H9 (cell line): Measurements from ENCODE around the gene SEH1L. TPM values are rescaled to one million over a fixed set of nuclear protein-coding genes. Genes with fewer than 3 reads are reported as not detected.
A peak's percentile ranks its signal among the peaks of the same experiment; 100 is the strongest.

Source experiments
- DNase-seq: peaks from one replicate; pipeline ENCODE4 v3.0.0-alpha.2; 2017
- H2AFZ ChIP-seq: one replicate; pipeline ENCODE4 v1.6.1; 2013; ENCODE audit warnings: mild to moderate bottlenecking, low read length, control low read depth, moderate library complexity
- H2AK5ac ChIP-seq: 2 replicates; pipeline ENCODE4 v1.6.1; 2013; ENCODE audit warnings: low read length, control low read depth, mixed read lengths; ENCODE audit not compliant: insufficient read length
- H2BK120ac ChIP-seq: one replicate; pipeline ENCODE4 v1.6.1; 2013; ENCODE audit warnings: low read depth, mild to moderate bottlenecking, low read length, control low read depth, inconsistent platforms; ENCODE audit not compliant: poor library complexity, severe bottlenecking
- H2BK12ac ChIP-seq: 2 replicates; pipeline ENCODE4 v1.6.1; 2013; ENCODE audit warnings: low read length, control low read depth, mixed read lengths, low read depth; ENCODE audit not compliant: insufficient read length
- H2BK15ac ChIP-seq: 2 replicates; pipeline ENCODE4 v1.6.1; 2013; ENCODE audit warnings: low read depth, low read length, control low read depth
- H2BK20ac ChIP-seq: one replicate; pipeline ENCODE4 v1.6.1; 2013; ENCODE audit warnings: low read depth, mild to moderate bottlenecking, low read length, control low read depth, inconsistent platforms; ENCODE audit not compliant: poor library complexity, severe bottlenecking
- H2BK5ac ChIP-seq: 2 replicates; pipeline ENCODE4 v1.6.1; 2013; ENCODE audit warnings: low read length, control low read depth, mixed read lengths; ENCODE audit not compliant: insufficient read length
- H3K14ac ChIP-seq: 2 replicates; pipeline ENCODE4 v1.6.1; 2013; ENCODE audit warnings: low read length, control low read depth; ENCODE audit not compliant: insufficient read depth
- H3K18ac ChIP-seq: 2 replicates; pipeline ENCODE4 v1.6.1; 2013; ENCODE audit warnings: low read depth, mild to moderate bottlenecking, mixed read lengths, low read length, control low read depth; ENCODE audit not compliant: insufficient read length
- H3K23ac ChIP-seq: 2 replicates; pipeline ENCODE4 v1.6.1; 2013; ENCODE audit warnings: low read length, control low read depth, mixed read lengths, low read depth; ENCODE audit not compliant: insufficient read length
- H3K23me2 ChIP-seq: 2 replicates; pipeline ENCODE4 v1.6.1; 2013; ENCODE audit warnings: low read depth, mild to moderate bottlenecking, mixed read lengths, low read length, control low read depth; ENCODE audit not compliant: insufficient read length, poor library complexity, severe bottlenecking
- H3K27ac ChIP-seq: 2 replicates; pipeline ENCODE4 v1.5.1; 2013; ENCODE audit warnings: low read length, control low read depth, mixed read lengths, low read depth; ENCODE audit not compliant: insufficient read length
- H3K27me3 ChIP-seq: 2 replicates; pipeline ENCODE4 v1.6.1; 2013; ENCODE audit warnings: low read length, control low read depth, inconsistent platforms; ENCODE audit not compliant: insufficient read depth
- H3K4ac ChIP-seq: 2 replicates; pipeline ENCODE4 v1.6.1; 2013; ENCODE audit warnings: low read depth, mild to moderate bottlenecking, control low read depth, inconsistent platforms, low read length, moderate library complexity
- H3K4me1 ChIP-seq: 2 replicates; pipeline ENCODE4 v1.6.1; 2013; ENCODE audit warnings: low read length, control low read depth, inconsistent platforms; ENCODE audit not compliant: insufficient read depth
- H3K4me2 ChIP-seq: 2 replicates; pipeline ENCODE4 v1.6.1; 2013; ENCODE audit warnings: low read length, control low read depth, mixed read lengths; ENCODE audit not compliant: insufficient read length, insufficient read depth
- H3K56ac ChIP-seq: 2 replicates; pipeline ENCODE4 v1.6.1; 2013; ENCODE audit warnings: low read depth, mild to moderate bottlenecking, mixed read lengths, low read length, control low read depth; ENCODE audit not compliant: insufficient read length
- H3K79me1 ChIP-seq: 2 replicates; pipeline ENCODE4 v1.6.1; 2013; ENCODE audit warnings: low read depth, mild to moderate bottlenecking, moderate library complexity, low read length, control low read depth, inconsistent platforms; ENCODE audit not compliant: insufficient read depth, poor library complexity, severe bottlenecking
- H3K79me2 ChIP-seq: 2 replicates; pipeline ENCODE4 v1.6.1; 2013; ENCODE audit warnings: low read length, control low read depth, inconsistent platforms; ENCODE audit not compliant: insufficient read depth
- H3K9ac ChIP-seq: 2 replicates; pipeline ENCODE4 v1.6.1; 2013; ENCODE audit warnings: low read length, control low read depth, mixed read lengths; ENCODE audit not compliant: insufficient read length; ENCODE audit errors: extremely low read depth
- H3K9me3 ChIP-seq: one replicate; pipeline ENCODE4 v1.6.1; 2013; ENCODE audit warnings: low read depth, low read length, inconsistent platforms; ENCODE audit not compliant: control insufficient read depth
- H3T11ph ChIP-seq: one replicate; pipeline ENCODE4 v1.6.1; 2013; ENCODE audit warnings: mild to moderate bottlenecking, low read length, control low read depth, inconsistent platforms
- H4K20me1 ChIP-seq: one replicate; pipeline ENCODE4 v1.6.1; 2013; ENCODE audit not compliant: control insufficient read depth, insufficient read length, insufficient read depth
- H4K5ac ChIP-seq: 2 replicates; pipeline ENCODE4 v1.6.1; 2013; ENCODE audit warnings: low read depth, mild to moderate bottlenecking, mixed read lengths, low read length, control low read depth; ENCODE audit not compliant: insufficient read length
- H4K8ac ChIP-seq: replicated peaks from 2 replicates; pipeline ENCODE4 v1.6.1; 2013; ENCODE audit warnings: low read length, control low read depth, mixed read lengths, low read depth; ENCODE audit not compliant: insufficient read length
- H4K91ac ChIP-seq: 2 replicates; pipeline ENCODE4 v1.6.1; 2013; ENCODE audit warnings: low read depth, mild to moderate bottlenecking, moderate library complexity, mixed read lengths, low read length, control low read depth; ENCODE audit not compliant: insufficient read length
- H3K27ac Mint-ChIP-seq, 3 experiments: 2 replicates in 2 of 3; 3 replicates in 1 of 3; pipeline ENCODE4 v1.8.0; 2020 to 2021; ENCODE audit warnings: mixed read lengths in 3 of 3, mild to moderate bottlenecking in 1 of 3, moderate library complexity in 1 of 3
- H3K27me3 Mint-ChIP-seq: 2 replicates; pipeline ENCODE4 v1.8.0; 2021; ENCODE audit warnings: low read depth, mild to moderate bottlenecking, moderate library complexity, mixed read lengths
- H3K36me3 Mint-ChIP-seq, 3 experiments: 2 replicates in 2 of 3; 3 replicates in 1 of 3; pipeline ENCODE4 v1.8.0; 2020 to 2021; ENCODE audit warnings: low read depth in 3 of 3, mixed read lengths in 3 of 3; ENCODE audit not compliant: insufficient read depth in 1 of 3
- H3K4me1 Mint-ChIP-seq, 2 experiments: 2 replicates each; pipeline ENCODE4 v1.8.0; 2020; ENCODE audit warnings: mixed read lengths in 2 of 2
- H3K4me3 Mint-ChIP-seq, 2 experiments: 2 replicates in 1 of 2; 3 replicates in 1 of 2; pipeline ENCODE4 v1.8.0; 2020 to 2021; ENCODE audit warnings: mild to moderate bottlenecking in 2 of 2, mixed read lengths in 2 of 2, moderate library complexity in 1 of 2
- H3K9me3 Mint-ChIP-seq, 2 experiments: 2 replicates in 1 of 2; 3 replicates in 1 of 2; pipeline ENCODE4 v1.8.0; 2020; ENCODE audit warnings: mild to moderate bottlenecking in 2 of 2, mixed read lengths in 2 of 2, moderate library complexity in 1 of 2
- CTCF ChIP-seq: fragments of 200-600 bp; sonication (generic); conservative IDR thresholded peaks from 3 replicates; pipeline ENCODE4 v1.8.0; 2021; ENCODE audit warnings: antibody characterized with exemption, mild to moderate bottlenecking
- WGBS: extraction: QIAGEN DNeasy Blood & Tissue Kit; methylation state at CpG from one replicate; pipeline ENCODE4 v1.1.7; 2013; ENCODE audit warnings: missing lambda C conversion rate, low lambda C conversion rate, mixed read lengths; ENCODE audit not compliant: insufficient read length; ENCODE audit errors: extremely low coverage; 5-methylcytosine and 5-hydroxymethylcytosine counted together
- total RNA-seq: library from RNA; stranded (reverse); gene quantifications from 2 replicates; pipeline ENCODE4 v1.2.1, GENCODE V29; 2021

SEH1L gene
- total RNA-seq, 1 experiment from 2014 or later, result 97.2 TPM

GRCh38 chr18:12934454-12935071 lies 13.2 kb upstream of the SEH1L start:
- WGBS, result no CpG with 5 or more reads among the region's 11 CpGs
- no peak overlapping the region for H2BK15ac ChIP-seq

More at GRCh38 chr18:12934454-12935071, 13.2 kb upstream of the SEH1L start:
- Histone ChIP-seq H3T11ph (no peak overlapping the region), H2BK120ac (no peak overlapping the region), H4K8ac (no peak overlapping the region), H3K4me2 (no peak overlapping the region), H2BK5ac (no peak overlapping the region), H3K27me3 (no peaks in the 10 kb centered on the region), H2AFZ (no peak overlapping the region), H3K23me2 (no peaks in the 10 kb centered on the region), H2BK12ac (no peak overlapping the region), H3K9me3 (no peaks in the 10 kb centered on the region), H3K18ac (no peak overlapping the region), H4K20me1 (no peaks in the 10 kb centered on the region), H4K5ac (no peak overlapping the region), H3K4me1 (no peaks in the 10 kb centered on the region), H2BK20ac (no peak overlapping the region), H3K4ac (no peak overlapping the region), H3K23ac (no peak overlapping the region), H3K27ac (no peak overlapping the region), H3K9ac (no peak overlapping the region), H4K91ac (no peak overlapping the region), H3K14ac (no peak overlapping the region), H3K79me1 (no peaks in the 10 kb centered on the region), H2AK5ac (no peak overlapping the region), H3K56ac (no peak overlapping the region), H3K79me2 (no peaks in the 10 kb centered on the region)
- no peaks in the 10 kb centered on the region for H3K36me3 Mint-ChIP-seq
- no peak overlapping the region for H3K27ac Mint-ChIP-seq
- H3K4me1 Mint-ChIP-seq, result peaks cover 7 to 13% of the 10 kb centered on the region in 2 experiments
- peak; percentile 79 for DNase-seq
- no peaks in the 10 kb centered on the region; a peak in 1 of 5 replicates for H3K9me3 Mint-ChIP-seq
- H3K27me3 Mint-ChIP-seq, result no peaks in the 10 kb centered on the region
- TF ChIP-seq CTCF, result peak; percentile 96
- H3K4me3 Mint-ChIP-seq, result no peak overlapping the region
